Activated naive CD8-positive, alpha-beta T cell treated with anti-CD3 and anti-CD28 coated beads, Interleukin-2, amount 10 ng/mL, durations not matched to agents 7 days and 5 days (primary cell): ENCODE results near the gene MRPS11. TPM values are rescaled to one million over a fixed set of nuclear protein-coding genes. Genes with fewer than 3 reads are reported as not detected.

Experiments used
- ATAC-seq: fragments of 150-1000 bp; cut with Tn5 transposase; one replicate; pipeline ENCODE4 v1.10.0; 2021; ENCODE audit warnings: low read depth, moderate library complexity
- POLR2A ChIA-PET: fragments of 350-600 bp; sonication (Branson Sonifier 250); formaldehyde crosslinking; loops from one replicate; lab custom pipeline; 2021; ENCODE audit warnings: antibody characterized with exemption; lab: Charles Lee
- DNase-seq: peaks from one replicate; pipeline ENCODE4 v3.0.0; 2021
- H3K27ac Mint-ChIP-seq: one replicate; pipeline ENCODE4 v1.8.0; 2022; ENCODE audit warnings: mild to moderate bottlenecking, mixed read lengths
- H3K27me3 Mint-ChIP-seq: one replicate; pipeline ENCODE4 v1.8.0; 2022; ENCODE audit warnings: mild to moderate bottlenecking, moderate library complexity, mixed read lengths
- H3K36me3 Mint-ChIP-seq: one replicate; pipeline ENCODE4 v1.8.0; 2021; ENCODE audit warnings: mild to moderate bottlenecking, mixed read lengths
- H3K4me1 Mint-ChIP-seq: one replicate; pipeline ENCODE4 v1.8.0; 2021; ENCODE audit warnings: mixed read lengths
- H3K4me3 Mint-ChIP-seq: one replicate; pipeline ENCODE4 v1.8.0; 2022; ENCODE audit warnings: mild to moderate bottlenecking, moderate library complexity, mixed read lengths
- H3K9me3 Mint-ChIP-seq: one replicate; pipeline ENCODE4 v1.8.0; 2021; ENCODE audit warnings: mixed read lengths
- total RNA-seq, 2 experiments: library from RNA; stranded (reverse); gene quantifications; one replicate each; pipeline ENCODE4 v1.2.3, GENCODE V29; 2021

The MRPS11 gene
- total RNA-seq, 2 experiments from 2014 or later = 54.9 to 55.7 TPM

- POLR2A ChIA-PET = no interaction called here
- Mint-ChIP-seq H3K9me3 (no peaks in the 10 kb centered on the region), H3K36me3 (no peaks in the 10 kb centered on the region), H3K4me1 (no peaks in the 10 kb centered on the region), H3K27ac (no peak overlapping the region), H3K27me3 (no peaks in the 10 kb centered on the region), H3K4me3 (no peak overlapping the region)
- no peak for DNase-seq
- no peak for ATAC-seq
Measured at GRCh38 chr15:88487178-88487795, 19.8 kb downstream of the MRPS11 start.

DNA sequence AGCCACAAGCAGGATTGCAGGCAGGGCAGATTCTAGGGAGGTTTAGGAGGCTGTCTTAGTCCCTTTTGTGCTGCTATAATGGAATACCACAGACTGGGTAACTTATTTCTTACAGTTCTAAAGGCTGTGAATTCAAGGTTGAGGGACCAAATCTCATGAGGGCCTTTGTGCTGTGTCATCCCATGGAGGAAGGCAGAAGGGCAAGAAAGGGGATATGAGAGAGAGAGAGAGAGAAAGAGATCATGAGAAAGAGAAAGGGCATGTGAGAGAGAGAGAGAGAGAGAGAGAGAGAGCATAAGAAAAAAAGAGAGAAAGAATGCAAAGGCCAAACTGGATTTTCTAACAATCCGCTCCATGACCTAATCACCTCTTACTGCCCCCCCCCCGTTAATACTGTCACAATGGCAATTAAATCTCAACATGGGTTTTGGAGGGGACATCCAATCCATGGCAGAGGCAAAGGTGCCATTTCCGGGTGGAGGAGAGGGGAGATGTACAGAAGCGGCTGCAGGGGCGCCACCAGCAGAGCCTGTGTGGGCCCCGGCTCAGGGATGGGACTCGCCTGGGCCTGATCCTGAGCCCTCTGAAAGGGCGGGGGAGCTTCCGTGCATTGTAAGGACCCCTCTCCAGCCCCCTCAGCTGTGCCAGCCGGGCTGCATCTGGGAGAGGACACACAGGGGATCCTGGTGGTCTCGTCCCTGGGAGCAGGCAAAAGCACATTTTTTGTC lies 20.5 kb downstream of the MRPS11 start:
- ATAC-seq (no peak), DNase-seq (no peak)
- H3K4me1 Mint-ChIP-seq = no peaks in the 10 kb centered on the region
- H3K27ac Mint-ChIP-seq = no peak overlapping the region
- H3K9me3 Mint-ChIP-seq = no peaks in the 10 kb centered on the region
- POLR2A ChIA-PET = no interaction called here
- no peaks in the 10 kb centered on the region for H3K27me3 Mint-ChIP-seq
- no peak overlapping the region for H3K4me3 Mint-ChIP-seq
- H3K36me3 Mint-ChIP-seq = no peaks in the 10 kb centered on the region

DNA sequence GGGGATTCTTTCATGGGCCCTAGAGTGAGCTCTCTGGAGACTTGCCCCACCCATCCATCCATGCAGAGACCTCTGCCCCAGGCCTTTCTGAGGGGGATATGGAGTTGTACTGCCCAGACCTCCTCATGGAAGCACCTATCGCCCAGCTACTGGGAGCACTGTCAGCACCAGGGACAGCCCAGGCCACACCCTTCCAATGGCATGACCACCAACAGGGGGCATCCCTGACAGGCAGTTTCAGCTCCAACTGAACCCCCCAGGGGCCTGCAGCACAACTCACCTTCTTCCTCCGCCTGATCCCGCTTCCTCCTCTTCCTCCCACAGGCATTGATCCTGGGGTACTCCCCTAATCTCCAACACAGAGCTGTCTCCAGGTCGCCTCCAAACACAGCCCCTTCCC lies 21.8 kb downstream of the MRPS11 start:
- no peak overlapping the region for H3K27ac Mint-ChIP-seq
- POLR2A ChIA-PET = no interaction called here
- no peaks in the 10 kb centered on the region for H3K4me1 Mint-ChIP-seq
- ATAC-seq (no peak), DNase-seq (no peak)
- no peaks in the 10 kb centered on the region for H3K36me3 Mint-ChIP-seq
- no peaks in the 10 kb centered on the region for H3K9me3 Mint-ChIP-seq
- H3K27me3 Mint-ChIP-seq = no peaks in the 10 kb centered on the region
- no peak overlapping the region for H3K4me3 Mint-ChIP-seq

GRCh38 chr15:88490036-88490435 lies 22.5 kb downstream of the MRPS11 start:
- Mint-ChIP-seq H3K4me3 (no peak overlapping the region), H3K4me1 (no peaks in the 10 kb centered on the region), H3K27ac (no peak overlapping the region), H3K27me3 (no peaks in the 10 kb centered on the region), H3K36me3 (no peaks in the 10 kb centered on the region), H3K9me3 (no peaks in the 10 kb centered on the region)
- DNase-seq (no peak), ATAC-seq (no peak)
- POLR2A ChIA-PET = no interaction called here

- no peaks in the 10 kb centered on the region for H3K4me1 Mint-ChIP-seq
- no peaks in the 10 kb centered on the region for H3K9me3 Mint-ChIP-seq
- no peak for ATAC-seq
- no peak overlapping the region for H3K4me3 Mint-ChIP-seq
- H3K36me3 Mint-ChIP-seq = no peaks in the 10 kb centered on the region
- H3K27ac Mint-ChIP-seq = no peak overlapping the region
- POLR2A ChIA-PET = no interaction called here
- H3K27me3 Mint-ChIP-seq = no peaks in the 10 kb centered on the region
- no peak for DNase-seq
Measured at GRCh38 chr15:88491158-88491557, 23.6 kb downstream of the MRPS11 start.

DNA sequence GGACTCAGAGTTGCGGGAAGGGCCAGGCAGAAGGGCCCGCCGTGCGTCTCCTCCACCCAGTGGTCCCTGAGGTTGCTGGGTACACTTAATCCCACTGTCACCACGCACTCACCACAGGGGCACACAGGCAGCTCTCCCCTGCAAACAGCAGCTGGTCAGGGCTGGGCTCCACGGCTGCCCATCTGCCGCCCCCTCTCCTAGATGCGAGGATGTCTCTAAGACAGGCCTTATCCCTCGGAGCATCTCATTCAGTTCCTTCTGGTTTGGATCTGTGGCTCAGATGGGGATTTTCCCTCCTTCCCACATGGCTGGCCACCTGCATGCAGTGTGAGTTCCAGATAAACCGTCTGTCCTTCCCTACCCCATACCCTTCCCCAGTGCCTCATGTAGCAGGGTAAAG lies 26.3 kb downstream of the MRPS11 start:
- H3K27ac Mint-ChIP-seq = no peak overlapping the region
- DNase-seq (no peak), ATAC-seq (no peak)
- H3K36me3 Mint-ChIP-seq = no peaks in the 10 kb centered on the region
- H3K9me3 Mint-ChIP-seq = no peaks in the 10 kb centered on the region
- H3K4me3 Mint-ChIP-seq = no peak overlapping the region
- POLR2A ChIA-PET = no interaction called here
- H3K4me1 Mint-ChIP-seq = no peaks in the 10 kb centered on the region
- no peaks in the 10 kb centered on the region for H3K27me3 Mint-ChIP-seq

DNA sequence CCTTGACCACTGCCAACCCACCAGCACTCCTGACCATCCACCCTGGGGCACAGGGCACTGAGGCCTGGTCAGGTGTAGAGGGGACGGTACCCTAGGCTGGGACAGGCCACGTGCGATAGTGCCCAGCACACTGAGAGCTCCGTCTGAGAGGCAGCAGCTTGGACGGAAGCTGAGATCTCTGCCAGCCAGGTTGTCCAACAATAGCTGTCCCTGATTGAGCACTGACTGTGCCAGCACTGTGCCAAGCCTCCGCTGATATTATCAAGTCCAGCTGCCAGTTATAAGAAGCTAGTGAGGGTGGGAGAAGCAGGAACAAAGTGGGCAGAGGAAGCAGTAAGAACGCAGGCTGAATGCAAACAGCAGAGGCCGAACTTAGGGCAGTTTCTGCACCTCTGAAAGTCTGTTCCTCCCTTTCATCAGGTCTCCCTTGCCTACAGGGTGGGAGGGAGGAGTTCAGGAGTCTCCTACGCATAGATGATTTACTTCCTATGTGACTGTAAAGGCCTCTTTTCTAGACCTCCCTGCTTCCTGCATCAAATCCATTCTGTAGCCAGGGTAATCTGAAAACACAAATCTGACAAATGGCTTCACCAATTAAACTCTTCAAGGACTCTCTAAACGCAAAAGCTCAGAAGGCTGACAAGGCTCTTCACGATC lies 29.7 kb downstream of the MRPS11 start:
- no peak for ATAC-seq
- H3K9me3 Mint-ChIP-seq = no peaks in the 10 kb centered on the region

GRCh38 chr15:88498996-88499395 lies 31.5 kb downstream of the MRPS11 start:
- H3K27me3 Mint-ChIP-seq = no peaks in the 10 kb centered on the region
- no peaks in the 10 kb centered on the region for H3K9me3 Mint-ChIP-seq
- DNase-seq (no peak), ATAC-seq (no peak)
- POLR2A ChIA-PET = no interaction called here
- H3K4me1 Mint-ChIP-seq = no peaks in the 10 kb centered on the region
- H3K4me3 Mint-ChIP-seq = no peak overlapping the region
- H3K36me3 Mint-ChIP-seq = no peaks in the 10 kb centered on the region
- no peak overlapping the region for H3K27ac Mint-ChIP-seq

More for the DNA sequence above, 29.7 kb downstream of the MRPS11 start:
- Mint-ChIP-seq H3K4me3 (no peak overlapping the region), H3K27me3 (no peaks in the 10 kb centered on the region), H3K36me3 (no peaks in the 10 kb centered on the region), H3K4me1 (no peaks in the 10 kb centered on the region), H3K27ac (no peak overlapping the region)
- DNase-seq = no peak
- POLR2A ChIA-PET = interaction anchor here (0.5 kb wide), 1 partner anchor 98 kb away, joined by 6 read pairs; no protein-coding TSS in a partner anchor

- Mint-ChIP-seq H3K27me3 (no peaks in the 10 kb centered on the region), H3K36me3 (peaks cover 5% of the 10 kb centered on the region), H3K27ac (no peak overlapping the region), H3K4me3 (no peak overlapping the region), H3K9me3 (no peaks in the 10 kb centered on the region), H3K4me1 (no peaks in the 10 kb centered on the region)
- DNase-seq (no peak), ATAC-seq (no peak)
- POLR2A ChIA-PET = no interaction called here
Measured at GRCh38 chr15:88504445-88504844, 36.9 kb downstream of the MRPS11 start.

- Mint-ChIP-seq H3K27ac (no peak overlapping the region), H3K4me3 (no peak overlapping the region), H3K4me1 (peaks cover 4% of the 10 kb centered on the region), H3K36me3 (peaks cover 11% of the 10 kb centered on the region), H3K9me3 (no peaks in the 10 kb centered on the region), H3K27me3 (no peaks in the 10 kb centered on the region)
- DNase-seq = no peak
- ATAC-seq = no peak
- POLR2A ChIA-PET = no interaction called here
Measured at GRCh38 chr15:88505721-88506120, 38.2 kb downstream of the MRPS11 start.

DNA sequence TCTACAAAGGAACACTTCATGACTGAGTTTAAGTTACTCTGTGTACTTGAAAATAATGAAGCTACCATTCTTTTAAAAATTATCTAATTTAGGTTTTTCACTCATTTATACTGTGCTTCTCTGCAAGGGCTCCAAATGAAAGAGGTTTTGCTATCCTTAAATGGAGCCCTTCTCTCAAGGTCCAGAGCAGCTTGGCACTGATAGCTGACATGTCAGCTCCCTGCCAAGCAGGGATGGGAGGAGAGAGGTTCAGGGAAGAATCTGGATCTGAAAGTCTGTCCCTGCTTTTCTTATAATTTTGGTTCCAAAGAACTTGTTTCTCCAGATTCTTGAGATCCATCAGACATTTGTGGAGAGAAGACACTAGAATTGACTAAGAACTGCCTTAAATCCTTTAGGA lies 39.1 kb downstream of the MRPS11 start:
- H3K36me3 Mint-ChIP-seq = peaks cover 15% of the 10 kb centered on the region

DNA sequence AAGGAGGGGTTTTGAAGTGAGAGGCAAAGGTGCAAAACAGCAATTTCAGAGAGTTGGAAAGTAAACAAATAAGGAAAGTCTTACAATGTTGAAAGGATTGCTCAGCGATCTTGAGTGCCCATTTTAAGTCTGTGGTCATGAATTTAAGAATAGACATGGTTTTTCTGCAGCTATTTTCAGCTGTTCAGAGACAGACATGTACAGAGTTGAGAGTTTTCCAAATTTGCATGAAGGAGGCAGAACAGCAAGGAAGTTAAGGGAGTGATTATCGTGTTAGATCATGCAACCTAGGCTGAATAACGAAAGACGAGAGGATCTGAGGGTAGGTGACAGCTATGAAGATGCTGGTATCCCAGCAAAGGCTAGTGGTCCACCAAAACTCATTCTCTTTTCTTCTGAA lies 41.8 kb downstream of the MRPS11 start:
- H3K27ac Mint-ChIP-seq = no peak overlapping the region
- POLR2A ChIA-PET = no interaction called here
- no peaks in the 10 kb centered on the region for H3K9me3 Mint-ChIP-seq
- ATAC-seq (no peak), DNase-seq (no peak)
- H3K4me3 Mint-ChIP-seq = no peak overlapping the region
- peaks cover 8% of the 10 kb centered on the region for H3K4me1 Mint-ChIP-seq
- H3K36me3 Mint-ChIP-seq = peaks cover 15% of the 10 kb centered on the region
- no peaks in the 10 kb centered on the region for H3K27me3 Mint-ChIP-seq

More for the DNA sequence above, 39.1 kb downstream of the MRPS11 start:
- H3K4me3 Mint-ChIP-seq = no peak overlapping the region
- no peak for ATAC-seq
- no peak overlapping the region for H3K27ac Mint-ChIP-seq
- DNase-seq = no peak
- H3K9me3 Mint-ChIP-seq = no peaks in the 10 kb centered on the region
- no peaks in the 10 kb centered on the region for H3K27me3 Mint-ChIP-seq
- POLR2A ChIA-PET = no interaction called here
- H3K4me1 Mint-ChIP-seq = peaks cover 8% of the 10 kb centered on the region

- H3K9me3 Mint-ChIP-seq = no peaks in the 10 kb centered on the region
Measured at GRCh38 chr15:88509964-88510363, 42.5 kb downstream of the MRPS11 start.

DNA sequence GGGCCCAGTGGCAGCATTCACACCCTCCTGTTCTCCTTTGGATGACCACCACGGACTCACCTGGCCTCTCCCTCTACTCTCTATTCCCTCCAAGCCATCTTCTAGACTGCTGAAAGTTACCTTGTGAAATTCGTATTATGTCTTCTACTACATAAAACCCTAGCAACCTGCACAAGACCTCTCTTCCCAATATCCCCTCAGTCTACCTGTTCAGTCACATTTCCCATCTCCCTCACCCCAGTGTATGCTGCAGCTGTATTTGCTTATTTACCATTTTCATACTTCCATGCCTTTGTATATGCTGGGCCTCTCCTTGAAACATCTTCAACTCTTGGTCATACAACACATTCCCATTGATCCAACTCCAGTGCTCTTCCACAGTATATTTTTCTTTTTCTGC lies 43.7 kb downstream of the MRPS11 start:
- peaks cover 8% of the 10 kb centered on the region for H3K4me1 Mint-ChIP-seq
- H3K9me3 Mint-ChIP-seq = no peaks in the 10 kb centered on the region
- H3K27me3 Mint-ChIP-seq = no peaks in the 10 kb centered on the region
- no peak overlapping the region for H3K4me3 Mint-ChIP-seq
- DNase-seq = no peak
- no peak overlapping the region for H3K27ac Mint-ChIP-seq
- POLR2A ChIA-PET = no interaction called here
- peaks cover 15% of the 10 kb centered on the region for H3K36me3 Mint-ChIP-seq
- ATAC-seq = no peak

More at GRCh38 chr15:88509964-88510363, 42.5 kb downstream of the MRPS11 start:
- Mint-ChIP-seq H3K4me1 (peaks cover 8% of the 10 kb centered on the region), H3K36me3 (peaks cover 15% of the 10 kb centered on the region), H3K4me3 (no peak overlapping the region), H3K27ac (no peak overlapping the region), H3K27me3 (no peaks in the 10 kb centered on the region)
- no peak for ATAC-seq
- POLR2A ChIA-PET = no interaction called here
- no peak for DNase-seq
